Measurements from ENCODE around the gene EEF1AKMT1. TPM values are rescaled to one million over a fixed set of nuclear protein-coding genes. Genes with fewer than 3 reads are reported as not detected.

The EEF1AKMT1 gene
- total RNA-seq, 4 donors from 2014 or later = 3.0 to 8.6 TPM; not detected in 2

- Histone ChIP-seq H3K36me3 (no peaks in the 10 kb centered on the region), H3K27ac (no peak overlapping the region), H3K27me3 (peaks cover 12% of the 10 kb centered on the region), H3K4me3 (no peak overlapping the region), H3K4me1 (peaks cover 0 to 13% (median 10%) of the 10 kb centered on the region in 4 donors), H3K9me3 (no peaks in the 10 kb centered on the region)
- DNase-seq = no peak
- intact Hi-C loops (cut with DNase I; ENCODE audit: low total_unique reads) (loop anchor here (10.0 kb wide), 1 partner anchor 105 kb away; no protein-coding TSS in a partner anchor), in situ Hi-C loops (cut with MboI; ENCODE audit: low pct_ligation_motif_present in 1 of 4, low pct_unique_long_range_greater_than_20kb in 1 of 4, low sequenced_read_pairs in 3 of 4) (loop anchor here (5.0 to 25.0 kb wide), 7 partner anchors 93 to 368 kb away; partner anchors contain the start of gene XPO4 (in 2 of the 4))
- WGBS, 2 donors (ENCODE audit: low coverage in 1 of 2) = 88 to 92% methylated on average over 4 to 13 of the region's 13 CpGs
- TF ChIP-seq EP300 (IDR thresholded peaks at IDR 0.05; ENCODE audit: low read depth) (no peak), POLR2AphosphoS5 (IDR thresholded peaks at IDR 0.05) (no peak), CTCF (IDR thresholded peaks at IDR 0.05) (no peak), POLR2A (IDR thresholded peaks at IDR 0.05) (no peak)
These were observed 54.0 kb downstream of the EEF1AKMT1 start for GRCh38 chr13:20719783-20720182.

GRCh38 chr13:20718958-20719566, 54.7 kb downstream of the EEF1AKMT1 start:
- Histone ChIP-seq H3K27me3 (peaks cover 12% of the 10 kb centered on the region), H3K27ac (no peak overlapping the region), H3K4me1 (peaks cover 0 to 13% (median 10%) of the 10 kb centered on the region in 4 donors), H3K36me3 (no peaks in the 10 kb centered on the region), H3K4me3 (no peak overlapping the region), H3K9me3 (no peaks in the 10 kb centered on the region)
- intact Hi-C loops (cut with DNase I; ENCODE audit: low total_unique reads) = loop anchor here (10.0 kb wide), 1 partner anchor 106 kb away; no protein-coding TSS in a partner anchor
- TF ChIP-seq EP300 (IDR thresholded peaks at IDR 0.05; ENCODE audit: low read depth) (no peak), POLR2AphosphoS5 (IDR thresholded peaks at IDR 0.05) (no peak), POLR2A (IDR thresholded peaks at IDR 0.05) (no peak), CTCF (IDR thresholded peaks at IDR 0.05) (no peak)
- in situ Hi-C loops (cut with MboI; ENCODE audit: low pct_ligation_motif_present in 1 of 4, low pct_unique_long_range_greater_than_20kb in 1 of 4, low sequenced_read_pairs in 3 of 4) = loop anchor here (5.0 to 25.0 kb wide), 7 partner anchors 93 to 368 kb away; partner anchors contain the start of gene XPO4 (in 2 of the 4)
- WGBS, 2 donors (ENCODE audit: low coverage in 1 of 2) = 81 to 90% methylated on average over 9 to 12 of the region's 12 CpGs
- DNase-seq = no peak

- Histone ChIP-seq H3K36me3 (no peaks in the 10 kb centered on the region), H3K27me3 (peaks cover 17% of the 10 kb centered on the region), H3K4me3 (no peak overlapping the region), H3K4me1 (peaks cover 0 to 19% (median 13%) of the 10 kb centered on the region in 4 donors), H3K27ac (no peak overlapping the region), H3K9me3 (no peaks in the 10 kb centered on the region)
- in situ Hi-C loops (cut with MboI; ENCODE audit: low pct_ligation_motif_present in 1 of 4, low pct_unique_long_range_greater_than_20kb in 1 of 4, low sequenced_read_pairs in 3 of 4) (loop anchor here (5.0 to 25.0 kb wide), 7 partner anchors 94 to 369 kb away; partner anchors contain the start of gene XPO4 (in 2 of the 4)), intact Hi-C loops (cut with DNase I; ENCODE audit: low total_unique reads) (loop anchor here (10.0 kb wide), 1 partner anchor 107 kb away; no protein-coding TSS in a partner anchor)
- DNase-seq = no peak
- no peak for TF ChIP-seq POLR2AphosphoS5 (IDR thresholded peaks at IDR 0.05)
- no peak for TF ChIP-seq CTCF (IDR thresholded peaks at IDR 0.05)
- no peak for TF ChIP-seq POLR2A (IDR thresholded peaks at IDR 0.05)
- 94% methylated on average over 43 of the region's 44 CpGs; no CpG with 5 or more reads in 1 of the 2 donors for WGBS, 2 donors (ENCODE audit: low coverage in 1 of 2)
These were observed 55.9 kb downstream of the EEF1AKMT1 start for GRCh38 chr13:20717581-20718542.

- peaks cover 0 to 23% (median 17%) of the 10 kb centered on the region in 4 donors for H3K4me1 ChIP-seq
- H3K36me3 ChIP-seq = no peaks in the 10 kb centered on the region
- TF ChIP-seq POLR2A (IDR thresholded peaks at IDR 0.05) (no peak), EP300 (IDR thresholded peaks at IDR 0.05; ENCODE audit: low read depth) (no peak), CTCF (IDR thresholded peaks at IDR 0.05) (no peak), POLR2AphosphoS5 (IDR thresholded peaks at IDR 0.05) (no peak)
- WGBS, 2 donors (ENCODE audit: low coverage in 1 of 2) = 82 to 87% methylated on average over 5 to 15 of the region's 15 CpGs
- peaks cover 17% of the 10 kb centered on the region for H3K27me3 ChIP-seq
- no peaks in the 10 kb centered on the region for H3K9me3 ChIP-seq
- DNase-seq = no peak
- H3K27ac ChIP-seq = no peak overlapping the region
- intact Hi-C loops (cut with DNase I; ENCODE audit: low total_unique reads) (loop anchor here (10.0 kb wide), 1 partner anchor 108 kb away; no protein-coding TSS in a partner anchor), in situ Hi-C loops (cut with MboI; ENCODE audit: low pct_ligation_motif_present in 1 of 4, low pct_unique_long_range_greater_than_20kb in 1 of 4, low sequenced_read_pairs in 3 of 4) (loop anchor here (5.0 to 25.0 kb wide), 7 partner anchors 95 to 370 kb away; partner anchors contain the start of gene XPO4 (in 2 of the 4))
- H3K4me3 ChIP-seq = no peak overlapping the region
These were observed 56.8 kb downstream of the EEF1AKMT1 start for GRCh38 chr13:20716951-20717350.

Data from transverse colon (tissue), 4 donors.